Breast epithelium (tissue), 4 donors: Measurements from ENCODE around the gene SEC61A1. TPM values are rescaled to one million over a fixed set of nuclear protein-coding genes. Genes with fewer than 3 reads are reported as not detected.

ENCODE experiments used
- DNase-seq, 2 donors: peaks; one replicate each; pipeline ENCODE4 v3.0.0-alpha.2; 2019; ENCODE audit warnings: low spot score in 2 of 2
- H3K27ac ChIP-seq, 2 donors: fragments of 200-600 bp; sonication (generic) in 1 of 2; one replicate each; pipeline ENCODE4 v1.5.1; 2016 to 2019; ENCODE audit warnings: mild to moderate bottlenecking in 1 of 2
- H3K27me3 ChIP-seq, 2 donors: fragments of 200-600 bp; sonication (generic) in 1 of 2; one replicate each; pipeline versions ENCODE4 v1.5.1 to v1.6.0; 2017 to 2019; ENCODE audit warnings: control low read depth in 1 of 2, mild to moderate bottlenecking in 1 of 2
- H3K36me3 ChIP-seq: fragments of 200-600 bp; one replicate; pipeline ENCODE4 v1.5.1; 2019
- H3K4me1 ChIP-seq, 2 donors: fragments of 200-600 bp; sonication (generic); one replicate each; pipeline ENCODE4 v1.5.1; 2016 to 2019; ENCODE audit warnings: control low read depth in 1 of 2
- H3K4me3 ChIP-seq, 3 donors: fragments of 200-600 bp; sonication (generic); 1 replicate in 2 of 3; 2 replicates in 1 of 3; pipeline ENCODE4 v1.5.1; 2016 to 2019; ENCODE audit warnings: mild to moderate bottlenecking in 3 of 3, moderate library complexity in 2 of 3
- H3K9me3 ChIP-seq, 2 donors: fragments of 200-600 bp; sonication (generic) in 1 of 2; one replicate each; pipeline ENCODE4 v1.5.1; 2016 to 2019; ENCODE audit warnings: control low read depth in 1 of 2
- POLR2A ChIP-seq: fragments of 450-650 bp; IDR thresholded peaks from one replicate; pipeline ENCODE4 v1.6.1; 2016; ENCODE audit warnings: antibody characterized with exemption, mild to moderate bottlenecking, moderate library complexity
- POLR2AphosphoS5 ChIP-seq, 3 donors: sonication (generic); formaldehyde crosslinking; IDR thresholded peaks; one replicate each; pipeline ENCODE4 v1.6.1; 2017; ENCODE audit warnings: antibody characterized with exemption in 3 of 3
- intact Hi-C: fragments of 100-400 bp; cut with DNase I; formaldehyde crosslinking; loops from one replicate; pipeline ENCODE4 v1.15.1; 2023; ENCODE audit warnings: low total_unique reads
- total RNA-seq, 3 donors: library from RNA; depleted of rRNA; stranded (reverse); fragments of >200 nt; gene quantifications; one replicate each; pipeline ENCODE4 v1.1.0, GENCODE V29; 2016
- TF ChIP-seq, protein P1 (sequence below), 3 donors: fragments of 450-650 bp; IDR thresholded peaks; one replicate each; pipeline ENCODE4 v1.5.1; 2016 to 2017; ENCODE audit warnings: antibody characterized with exemption in 3 of 3, mild to moderate bottlenecking in 3 of 3, moderate library complexity in 3 of 3

Gene SEC61A1
- total RNA-seq, result 100 to 1,000 TPM; 105 to 166 (median 142) TPM

DNA sequence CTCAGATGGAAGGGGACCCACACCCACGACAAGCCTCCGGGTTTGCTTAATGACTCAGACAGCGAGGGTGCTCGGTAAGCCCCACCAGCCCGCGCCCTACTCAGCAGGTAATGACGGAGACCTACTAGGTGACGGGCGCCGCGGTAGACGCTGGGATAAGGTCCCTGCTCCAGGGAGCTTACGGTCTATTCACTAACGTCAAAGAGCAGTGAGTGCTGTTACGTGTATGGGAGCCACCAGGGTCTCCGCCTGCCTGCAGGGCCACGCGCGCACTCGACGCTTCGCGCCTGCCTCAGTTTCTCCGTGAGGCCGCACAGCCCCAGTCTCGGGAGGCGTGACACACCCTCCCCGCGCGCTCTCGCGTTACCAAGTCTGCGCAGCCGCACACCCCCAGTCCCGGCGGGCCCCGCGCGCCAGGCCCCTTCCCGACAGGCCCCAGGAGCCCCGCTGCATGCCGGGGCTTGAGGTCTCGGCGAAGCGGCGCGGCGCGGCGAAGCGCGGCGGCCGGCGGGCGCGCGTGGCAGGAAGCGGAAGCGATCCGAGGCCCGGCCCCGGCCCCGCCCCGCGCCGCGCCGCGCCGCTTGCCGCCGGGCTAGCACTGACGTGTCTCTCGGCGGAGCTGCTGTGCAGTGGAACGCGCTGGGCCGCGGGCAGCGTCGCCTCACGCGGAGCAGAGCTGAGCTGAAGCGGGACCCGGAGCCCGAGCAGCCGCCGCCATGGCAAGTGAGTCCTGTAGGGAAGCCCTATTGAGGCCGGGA is at the start of gene SEC61A1:
TSS of gene SEC61A1 (plus strand) at position 601 of the 758 bp plus-strand sequence. CDS start at position 717, 116 bp downstream.
- Histone ChIP-seq H3K9me3 (no peaks in the 10 kb centered on the region), H3K4me3 (peak within 1 kb of the TSS; percentile 76 to 97 (median 96)), H3K27ac (peak within 1 kb of the TSS; percentile 92 to 96), H3K27me3 (no peaks in the 10 kb centered on the region), H3K36me3 (no peaks in the 10 kb centered on the region), H3K4me1 (peaks cover 0 to 12% of the 10 kb centered on the region in 2 donors)
- intact Hi-C loops, result no loop called here
- TF ChIP-seq POLR2AphosphoS5 (IDR thresholded peaks at IDR 0.05), result peak in 2 of 3 donors; percentile 51 to 78
- TF ChIP-seq, protein P1, sequence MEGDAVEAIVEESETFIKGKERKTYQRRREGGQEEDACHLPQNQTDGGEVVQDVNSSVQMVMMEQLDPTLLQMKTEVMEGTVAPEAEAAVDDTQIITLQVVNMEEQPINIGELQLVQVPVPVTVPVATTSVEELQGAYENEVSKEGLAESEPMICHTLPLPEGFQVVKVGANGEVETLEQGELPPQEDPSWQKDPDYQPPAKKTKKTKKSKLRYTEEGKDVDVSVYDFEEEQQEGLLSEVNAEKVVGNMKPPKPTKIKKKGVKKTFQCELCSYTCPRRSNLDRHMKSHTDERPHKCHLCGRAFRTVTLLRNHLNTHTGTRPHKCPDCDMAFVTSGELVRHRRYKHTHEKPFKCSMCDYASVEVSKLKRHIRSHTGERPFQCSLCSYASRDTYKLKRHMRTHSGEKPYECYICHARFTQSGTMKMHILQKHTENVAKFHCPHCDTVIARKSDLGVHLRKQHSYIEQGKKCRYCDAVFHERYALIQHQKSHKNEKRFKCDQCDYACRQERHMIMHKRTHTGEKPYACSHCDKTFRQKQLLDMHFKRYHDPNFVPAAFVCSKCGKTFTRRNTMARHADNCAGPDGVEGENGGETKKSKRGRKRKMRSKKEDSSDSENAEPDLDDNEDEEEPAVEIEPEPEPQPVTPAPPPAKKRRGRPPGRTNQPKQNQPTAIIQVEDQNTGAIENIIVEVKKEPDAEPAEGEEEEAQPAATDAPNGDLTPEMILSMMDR (IDR thresholded peaks at IDR 0.05), result no peak
- DNase-seq, result peak; percentile 91 to 94

- intact Hi-C loops, result no loop called here
- peak in 1 of 2 donors; percentile 17 for DNase-seq
Measured at GRCh38 chr3:128004661-128005060, 47.6 kb upstream of the SEC61A1 start.

GRCh38 chr3:128006061-128007032 is 45.9 kb upstream of the SEC61A1 start:
- Histone ChIP-seq H3K9me3 (no peaks in the 10 kb centered on the region), H3K4me1 (no peaks in the 10 kb centered on the region), H3K27me3 (no peaks in the 10 kb centered on the region), H3K27ac (peak overlapping the region; percentile 36 to 64), H3K36me3 (no peaks in the 10 kb centered on the region), H3K4me3 (peak overlapping the region in 2 of 3 donors; percentile 30 to 40)
- TF ChIP-seq, protein P1 (IDR thresholded peaks at IDR 0.05), result no peak
- TF ChIP-seq POLR2A (no peak), POLR2AphosphoS5 (IDR thresholded peaks at IDR 0.05) (no peak)
- intact Hi-C loops, result no loop called here
- DNase-seq, result peak in 1 of 2 donors; percentile 48

More at GRCh38 chr3:128004661-128005060, 47.6 kb upstream of the SEC61A1 start:
- Histone ChIP-seq H3K27me3 (no peaks in the 10 kb centered on the region), H3K4me1 (no peaks in the 10 kb centered on the region), H3K27ac (no peak overlapping the region), H3K9me3 (no peaks in the 10 kb centered on the region), H3K36me3 (no peaks in the 10 kb centered on the region), H3K4me3 (no peak overlapping the region)
- TF ChIP-seq POLR2AphosphoS5 (IDR thresholded peaks at IDR 0.05) (no peak), POLR2A (no peak)
- TF ChIP-seq, protein P1 (IDR thresholded peaks at IDR 0.05), result no peak

DNA sequence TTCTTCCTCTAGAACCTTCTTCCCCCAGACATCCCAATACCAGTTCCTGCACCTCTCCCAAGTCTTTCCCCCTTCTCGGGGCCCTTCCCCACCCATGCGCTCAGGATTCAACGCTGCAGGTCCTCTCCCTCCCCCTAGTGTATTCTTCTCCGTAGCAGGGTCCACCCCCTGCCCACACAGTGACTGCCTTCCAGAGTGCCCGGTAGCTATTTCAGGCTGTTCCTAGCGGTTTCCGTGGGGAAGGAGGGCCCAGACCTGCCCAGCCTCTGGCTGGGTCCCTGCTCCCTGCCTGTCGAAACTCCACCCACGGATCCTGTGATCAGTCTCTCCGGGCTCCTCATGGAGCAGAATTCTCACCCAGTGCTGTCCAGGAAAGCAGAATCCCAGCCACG is 45.2 kb upstream of the SEC61A1 start:
- H3K36me3 ChIP-seq, result no peaks in the 10 kb centered on the region
- H3K27ac ChIP-seq, result peak overlapping the region; percentile 36 to 64
- TF ChIP-seq POLR2AphosphoS5 (IDR thresholded peaks at IDR 0.05) (no peak), POLR2A (no peak)
- TF ChIP-seq, protein P1 (IDR thresholded peaks at IDR 0.05), result no peak
- H3K27me3 ChIP-seq, result no peaks in the 10 kb centered on the region
- H3K4me3 ChIP-seq, result peak overlapping the region in 2 of 3 donors; percentile 30 to 40
- peak; percentile 28 to 36 for DNase-seq
- intact Hi-C loops, result no loop called here
- H3K9me3 ChIP-seq, result no peaks in the 10 kb centered on the region
- no peaks in the 10 kb centered on the region for H3K4me1 ChIP-seq
